GM12878 (cell line): ENCODE results near the gene CTIF. TPM values are rescaled to one million over a fixed set of nuclear protein-coding genes. Genes with fewer than 3 reads are reported as not detected.

Experiments
- ATAC-seq: fragments of 200-7000 bp; cut with Tn5 transposase; 3 replicates; pipeline ENCODE4 v1.9.1; 2020; ENCODE audit warnings: mild to moderate bottlenecking, moderate library complexity
- BruUV-seq: library from RNA; stranded (reverse); fragments of 400-500 nt; replicated peaks from 2 replicates; lab custom pipeline; 2021; lab: Mats Ljungman, UMichigan
- CTCF ChIA-PET: fragments of 300-600 bp; sonication (Branson Sonifier 250); formaldehyde crosslinking; extraction: SDS; loops from one replicate; lab custom pipeline; 2021; ENCODE audit warnings: inconsistent platforms; lab: Yijun Ruan, JAX
- POLR2A ChIA-PET: fragments of 350-600 bp; formaldehyde crosslinking; extraction: SDS; loops from one replicate; lab custom pipeline; 2021; ENCODE audit warnings: inconsistent platforms; lab: Charles Lee
- RAD21 ChIA-PET: fragments of 300-600 bp; sonication (Branson Sonifier 250); formaldehyde crosslinking; loops from one replicate; lab custom pipeline; 2023; ENCODE audit warnings: antibody characterized with exemption; ENCODE audit not compliant: unreplicated experiment; lab: Charles Lee
- SMC1A ChIA-PET: fragments of 300-600 bp; sonication (Branson Sonifier 250); formaldehyde crosslinking; loops from one replicate; lab custom pipeline; 2023; ENCODE audit not compliant: unreplicated experiment, uncharacterized antibody; lab: Charles Lee
- DNase-seq: peaks from one replicate; pipeline ENCODE4 v3.0.0-alpha.2; 2011; ENCODE audit warnings: low read depth, low spot score
- FAIRE-seq: peaks from 3 replicates; lab custom pipeline; 2011; peaks lifted over from hg19 to GRCh38; lab: Jason Lieb, UNC
- H2AFZ ChIP-seq: 2 replicates; pipeline ENCODE4 v1.6.0; 2011; ENCODE audit warnings: low read depth, low read length, control low read depth; ENCODE audit not compliant: control insufficient read depth
- H3K27ac ChIP-seq: 2 replicates; pipeline ENCODE4 v1.5.1; 2011; ENCODE audit warnings: control low read depth; ENCODE audit not compliant: control insufficient read depth, insufficient read depth
- H3K27me3 ChIP-seq, 2 experiments: replicated peaks in 1 of 2; 2 replicates each; pipeline versions ENCODE4 v1.6.0 to v1.6.1; 2011; ENCODE audit warnings: low read length in 1 of 2; ENCODE audit not compliant: control insufficient read depth in 2 of 2, insufficient read depth in 2 of 2
- H3K36me3 ChIP-seq, 2 experiments: 2 replicates each; pipeline ENCODE4 v1.5.1; 2011; ENCODE audit warnings: low read length in 1 of 2; ENCODE audit not compliant: control insufficient read depth in 2 of 2, insufficient read depth in 2 of 2
- H3K4me1 ChIP-seq: 2 replicates; pipeline ENCODE4 v1.6.1; 2011; ENCODE audit warnings: mild to moderate bottlenecking, low read length, moderate library complexity, mixed read lengths; ENCODE audit not compliant: control insufficient read depth, insufficient read depth
- H3K4me2 ChIP-seq: 2 replicates; pipeline ENCODE4 v1.6.0; 2011; ENCODE audit warnings: control low read depth; ENCODE audit not compliant: control insufficient read depth, insufficient read depth
- H3K4me3 ChIP-seq: fragments of 200-600 bp; sonication (generic); 2 replicates; pipeline ENCODE4 v1.5.1; 2016
- H3K79me2 ChIP-seq: 2 replicates; pipeline ENCODE4 v1.6.0; 2011; ENCODE audit warnings: low read length; ENCODE audit not compliant: control insufficient read depth, insufficient read depth
- H3K9ac ChIP-seq: 2 replicates; pipeline ENCODE4 v1.8.0; 2011; ENCODE audit warnings: low read length, control low read depth, mixed read lengths; ENCODE audit not compliant: control insufficient read depth, insufficient read depth
- H3K9me3 ChIP-seq: replicated peaks from 3 replicates; pipeline ENCODE4 v1.5.1; 2011; ENCODE audit warnings: mild to moderate bottlenecking, low read length; ENCODE audit not compliant: control insufficient read depth, insufficient read depth
- H4K20me1 ChIP-seq: 2 replicates; pipeline ENCODE4 v1.6.0; 2011; ENCODE audit not compliant: control insufficient read depth, insufficient read depth
- BHLHE40 ChIP-seq, 2 experiments: fragments of 450-650 bp in 1 of 2; IDR thresholded peaks; 2 replicates each; pipeline ENCODE4 v1.6.1; 2011 to 2017; ENCODE audit warnings: low read depth in 2 of 2, borderline replicate concordance in 1 of 2, improper control_type of control experiment in 1 of 2, low read length in 1 of 2, mild to moderate bottlenecking in 1 of 2
- CEBPZ ChIP-seq: fragments of 150-350 bp; IDR thresholded peaks from 2 replicates; pipeline ENCODE4 v1.6.1; 2016; ENCODE audit warnings: low read depth, low read length
- EZH2 ChIP-seq: IDR thresholded peaks from 2 replicates; pipeline ENCODE4 v1.6.1; 2012; ENCODE audit warnings: low read depth, mild to moderate bottlenecking, control low read depth, inconsistent platforms, low read length, borderline replicate concordance; ENCODE audit not compliant: control insufficient read depth
- HSF1 ChIP-seq: fragments of 150-350 bp; IDR thresholded peaks from 2 replicates; pipeline ENCODE4 v1.6.1; 2014; ENCODE audit warnings: mild to moderate bottlenecking, low read depth, low read length
- KLF5 ChIP-seq: fragments of 450-650 bp; IDR thresholded peaks from 2 replicates; pipeline ENCODE4 v1.6.1; 2014; ENCODE audit warnings: mild to moderate bottlenecking; ENCODE audit not compliant: partially characterized antibody
- MEF2B ChIP-seq: fragments of 450-650 bp; IDR thresholded peaks from 2 replicates; pipeline ENCODE4 v1.6.1; 2018; ENCODE audit warnings: mild to moderate bottlenecking, moderate library complexity; ENCODE audit not compliant: partially characterized antibody, poor library complexity, severe bottlenecking
- NFIC ChIP-seq: IDR thresholded peaks from 2 replicates; pipeline ENCODE4 v1.6.1; 2012; ENCODE audit warnings: low read depth, mild to moderate bottlenecking, inconsistent platforms, low read length, moderate library complexity
- NFYA ChIP-seq: IDR thresholded peaks from 2 replicates; pipeline ENCODE4 v1.6.1; 2011; ENCODE audit warnings: low read depth, mild to moderate bottlenecking, low read length, improper control_type of control experiment, borderline replicate concordance
- NR2F1 ChIP-seq: fragments of 450-650 bp; conservative IDR thresholded peaks from 2 replicates; pipeline ENCODE4 v1.6.1; 2017; ENCODE audit warnings: mild to moderate bottlenecking
- PAX8 ChIP-seq: fragments of 450-650 bp; IDR thresholded peaks from 2 replicates; pipeline ENCODE4 v1.6.1; 2017; ENCODE audit warnings: mild to moderate bottlenecking, moderate library complexity
- PBX3 ChIP-seq: IDR thresholded peaks from 2 replicates; pipeline ENCODE4 v1.6.1; 2011; ENCODE audit warnings: mild to moderate bottlenecking, low read depth, low read length, moderate library complexity; ENCODE audit not compliant: insufficient replicate concordance
- POLR2A ChIP-seq: IDR thresholded peaks from 2 replicates; pipeline ENCODE4 v1.6.1; 2011; ENCODE audit warnings: low read depth, mild to moderate bottlenecking, low read length
- POLR2AphosphoS2 ChIP-seq: IDR thresholded peaks from 2 replicates; pipeline ENCODE4 v1.6.1; 2011; ENCODE audit warnings: low read depth, mild to moderate bottlenecking, low read length, improper control_type of control experiment, moderate library complexity
- SPI1 ChIP-seq: IDR thresholded peaks from 2 replicates; pipeline ENCODE4 v1.6.1; 2011; ENCODE audit warnings: low read depth, mild to moderate bottlenecking, low read length, moderate library complexity, borderline replicate concordance; ENCODE audit not compliant: insufficient read depth
- TBL1XR1 ChIP-seq: IDR thresholded peaks from 2 replicates; pipeline ENCODE4 v1.6.1; 2012; ENCODE audit warnings: low read depth, low read length, improper control_type of control experiment
- WGBS: methylation state at CpG from one replicate; pipeline ENCODE4 v1.1.6; 2016; ENCODE audit warnings: low lambda C conversion rate; ENCODE audit not compliant: insufficient replicate concordance, insufficient coverage; ENCODE audit errors: missing lambda C conversion rate; 5-methylcytosine and 5-hydroxymethylcytosine counted together
- in situ Hi-C: fragments of 300-500 bp; cut with MboI; formaldehyde crosslinking; loops from 9 replicates; pipeline ENCODE4 v1.14.3; 2018; ENCODE audit warnings: mixed read lengths
- intact Hi-C: fragments of 100-400 bp; cut with micrococcal nuclease; formaldehyde crosslinking; loops from one replicate; pipeline ENCODE4 v1.14.2; 2022; ENCODE audit not compliant: unreplicated experiment
- polyA plus RNA-seq, 11 experiments: library from polyadenylated mRNA; depleted of rRNA in 4 of 11; unstranded in 6 of 11; stranded (reverse) in 5 of 11; fragments of >200 nt; fragmentation: Nextera tagmentation in 4 of 11; fragmentation: Illumina TruSeq in 1 of 11; extraction: Ambion mirVana in 4 of 11; extraction: Trizol in 1 of 11; gene quantifications; 1 replicate in 1 of 11; 2 replicates in 10 of 11; pipeline versions ENCODE4 v1.2.1 to v1.2.3, GENCODE V29; 2011 to 2016; ENCODE audit warnings: inconsistent platforms in 2 of 11, missing spikeins in 2 of 11, low read depth in 1 of 11
- total RNA-seq, 4 experiments: library from RNA; depleted of rRNA in 3 of 4; stranded (reverse); fragments of >200 nt in 3 of 4; fragmentation: Illumina TruSeq in 1 of 4; extraction: Trizol in 1 of 4; gene quantifications; 2 replicates each; pipeline versions ENCODE4 v1.2.1 to v1.2.3, GENCODE V29; 2013 to 2021

CTIF gene
- total and polyA plus RNA-seq, 10 of the 15 experiments (the other 5 are each of a cell fraction or from before 2014, with no cell fraction given) = 0.06 to 11.6 (median 2.5) TPM

GRCh38 chr18:48876590-48876989 is 337.8 kb downstream of the CTIF start:
- DNase-seq = no peak
- Histone ChIP-seq H3K27me3 (no peaks in the 10 kb centered on the region), H3K36me3 (no peaks in the 10 kb centered on the region), H3K9me3 (no peaks in the 10 kb centered on the region), H3K4me3 (no peak overlapping the region), H3K4me2 (no peak overlapping the region), H4K20me1 (no peaks in the 10 kb centered on the region), H3K9ac (no peak overlapping the region), H3K79me2 (no peaks in the 10 kb centered on the region), H3K4me1 (no peaks in the 10 kb centered on the region), H3K27ac (no peak overlapping the region), H2AFZ (no peak overlapping the region)
- ChIA-PET SMC1A (interaction anchor here (0.6 to 1.5 kb wide), 4 partner anchors 7 to 572 kb away, joined by 3 to 5 read pairs (median 3); no protein-coding TSS in a partner anchor), RAD21 (no interaction called here), CTCF (no interaction called here), POLR2A (interaction anchor here (1.5 kb wide), 1 partner anchor 94 kb away, joined by 4 read pairs; no protein-coding TSS in a partner anchor)
- intact Hi-C loops = no loop called here
- ATAC-seq = no peak
- 54% methylated on average over 6 of the region's 6 CpGs for WGBS
- no peak for FAIRE-seq
- BruUV-seq = no TSS peak
- in situ Hi-C loops = no loop called here
- TF ChIP-seq BHLHE40 (IDR thresholded peaks at IDR 0.05; ENCODE audit: borderline replicate concordance in 1 of 2, low read depth in 2 of 2, low read length in 1 of 2) = no peak
- TF ChIP-seq NR2F1 = no peak
- no peak for TF ChIP-seq PAX8
- TF ChIP-seq PBX3 = no peak
- TF ChIP-seq SPI1 = no peak
- no peak for TF ChIP-seq EZH2
- TF ChIP-seq NFIC = no peak
- TF ChIP-seq CEBPZ = no peak
- TF ChIP-seq POLR2A = no peak
- no peak for TF ChIP-seq KLF5
- no peak for TF ChIP-seq HSF1
- no peak for TF ChIP-seq POLR2AphosphoS2
- no peak for TF ChIP-seq NFYA
- no peak for TF ChIP-seq MEF2B
- no peak for TF ChIP-seq TBL1XR1
